ENCODE measurements around the gene MCF2L2.
"Not testable (repeated sequence)": the region's sequence is repeated elsewhere in the genome, so short reads cannot be mapped to it uniquely, and the experiment has no call there.

Gene MCF2L2

DNA sequence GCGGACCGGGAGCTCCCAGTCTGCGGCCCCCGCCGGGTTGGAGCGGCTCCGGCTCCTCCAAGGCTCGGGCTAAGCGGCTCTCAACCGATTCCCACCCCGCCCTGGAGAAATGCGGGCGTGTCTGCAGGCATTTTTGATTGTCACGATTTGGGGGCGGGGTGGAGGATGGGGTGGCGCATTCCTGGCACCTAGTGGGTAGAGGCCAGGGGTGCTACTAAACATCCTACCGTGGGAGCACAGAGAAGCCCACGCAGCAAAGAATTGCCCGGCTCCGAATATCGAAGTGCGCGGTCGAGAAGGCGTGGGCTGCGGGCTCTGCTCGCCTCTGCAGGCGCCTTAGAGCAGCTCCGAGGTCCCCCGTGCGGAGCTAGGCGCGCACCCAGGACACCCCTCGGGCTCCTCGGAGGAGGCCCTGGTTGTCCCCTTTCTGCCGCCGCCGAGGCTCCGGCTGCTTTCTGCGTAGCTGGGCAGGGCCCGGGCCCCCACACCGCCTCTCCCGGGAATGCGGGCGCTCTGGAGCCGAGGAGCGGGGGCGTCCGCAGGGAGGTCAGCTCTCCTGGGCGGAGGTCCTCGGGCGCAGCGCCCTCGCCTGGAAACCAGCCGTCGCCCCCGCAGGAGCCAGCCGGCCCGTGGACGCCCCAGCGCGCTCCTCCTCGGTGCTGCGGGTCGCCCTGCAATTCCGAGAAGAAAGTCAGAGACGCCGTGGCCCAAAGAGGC is 249.4 kb downstream of the MCF2L2 start:
- DNase-seq (ENCODE audit: low spot score), result peak; percentile 73
- in situ Hi-C loops (cut with MboI; ENCODE audit: low pct_unique_long_range_greater_than_20kb, low sequenced_read_pairs, unreplicated experiment), result no loop called here
- TF ChIP-seq, protein P1, sequence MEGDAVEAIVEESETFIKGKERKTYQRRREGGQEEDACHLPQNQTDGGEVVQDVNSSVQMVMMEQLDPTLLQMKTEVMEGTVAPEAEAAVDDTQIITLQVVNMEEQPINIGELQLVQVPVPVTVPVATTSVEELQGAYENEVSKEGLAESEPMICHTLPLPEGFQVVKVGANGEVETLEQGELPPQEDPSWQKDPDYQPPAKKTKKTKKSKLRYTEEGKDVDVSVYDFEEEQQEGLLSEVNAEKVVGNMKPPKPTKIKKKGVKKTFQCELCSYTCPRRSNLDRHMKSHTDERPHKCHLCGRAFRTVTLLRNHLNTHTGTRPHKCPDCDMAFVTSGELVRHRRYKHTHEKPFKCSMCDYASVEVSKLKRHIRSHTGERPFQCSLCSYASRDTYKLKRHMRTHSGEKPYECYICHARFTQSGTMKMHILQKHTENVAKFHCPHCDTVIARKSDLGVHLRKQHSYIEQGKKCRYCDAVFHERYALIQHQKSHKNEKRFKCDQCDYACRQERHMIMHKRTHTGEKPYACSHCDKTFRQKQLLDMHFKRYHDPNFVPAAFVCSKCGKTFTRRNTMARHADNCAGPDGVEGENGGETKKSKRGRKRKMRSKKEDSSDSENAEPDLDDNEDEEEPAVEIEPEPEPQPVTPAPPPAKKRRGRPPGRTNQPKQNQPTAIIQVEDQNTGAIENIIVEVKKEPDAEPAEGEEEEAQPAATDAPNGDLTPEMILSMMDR (IDR thresholded peaks at IDR 0.05; ENCODE audit: extremely low read depth, insufficient read depth, missing control alignments), result peak; percentile 54

DNA sequence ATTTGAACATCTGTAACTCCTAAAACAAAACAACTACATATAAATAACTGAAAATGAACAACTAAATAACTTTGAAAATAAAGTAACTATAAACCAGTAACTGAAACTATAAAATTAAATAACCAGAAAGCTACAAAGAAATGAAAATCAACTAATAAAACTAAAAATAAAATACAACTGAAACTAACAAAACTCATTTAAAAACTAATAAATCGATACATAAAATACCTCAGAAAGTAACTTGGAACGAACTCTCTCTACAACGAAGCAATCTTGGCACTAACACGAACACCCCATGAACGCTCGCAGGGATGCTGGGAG is 249.9 kb downstream of the MCF2L2 start:
- in situ Hi-C loops (cut with MboI; ENCODE audit: low pct_unique_long_range_greater_than_20kb, low sequenced_read_pairs, unreplicated experiment), result no loop called here
- TF ChIP-seq, protein P1 (IDR thresholded peaks at IDR 0.05; ENCODE audit: extremely low read depth, insufficient read depth, missing control alignments), result no peak

DNA sequence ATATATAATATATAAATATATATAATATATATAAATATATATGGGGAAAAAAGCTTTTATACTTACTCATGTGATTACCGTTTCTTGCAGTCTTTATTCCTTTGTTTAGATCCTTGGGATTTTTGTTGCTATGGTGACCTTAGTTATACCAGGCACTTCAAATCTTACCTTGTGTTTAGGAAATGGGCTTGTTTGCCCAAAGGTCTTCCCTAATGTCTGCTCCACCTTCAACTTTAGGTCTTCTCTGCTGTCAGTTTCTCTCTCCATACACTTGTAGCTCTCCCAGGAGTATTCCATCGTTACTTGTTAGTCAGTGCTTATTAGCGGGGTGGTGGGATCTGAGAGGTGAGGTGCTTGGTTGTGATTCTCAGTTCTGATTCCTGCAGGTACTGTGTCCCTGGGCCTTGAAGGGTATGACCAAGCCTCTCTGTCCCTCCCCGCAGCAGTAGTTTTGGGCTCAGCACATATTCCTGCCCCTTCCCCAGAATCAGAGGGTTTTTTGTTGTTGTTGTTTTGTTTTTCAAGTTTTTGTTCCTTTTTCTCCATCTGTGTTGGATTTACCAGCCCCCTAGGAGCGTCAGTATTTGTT is 256.3 kb downstream of the MCF2L2 start:
- DNase-seq (ENCODE audit: low spot score), result no peak
- in situ Hi-C loops (cut with MboI; ENCODE audit: low pct_unique_long_range_greater_than_20kb, low sequenced_read_pairs, unreplicated experiment), result no loop called here
- TF ChIP-seq, protein P1 (IDR thresholded peaks at IDR 0.05; ENCODE audit: extremely low read depth, insufficient read depth, missing control alignments), result no peak

More for the DNA sequence above, 249.9 kb downstream of the MCF2L2 start:
- DNase-seq (ENCODE audit: low spot score), result no peak

DNA sequence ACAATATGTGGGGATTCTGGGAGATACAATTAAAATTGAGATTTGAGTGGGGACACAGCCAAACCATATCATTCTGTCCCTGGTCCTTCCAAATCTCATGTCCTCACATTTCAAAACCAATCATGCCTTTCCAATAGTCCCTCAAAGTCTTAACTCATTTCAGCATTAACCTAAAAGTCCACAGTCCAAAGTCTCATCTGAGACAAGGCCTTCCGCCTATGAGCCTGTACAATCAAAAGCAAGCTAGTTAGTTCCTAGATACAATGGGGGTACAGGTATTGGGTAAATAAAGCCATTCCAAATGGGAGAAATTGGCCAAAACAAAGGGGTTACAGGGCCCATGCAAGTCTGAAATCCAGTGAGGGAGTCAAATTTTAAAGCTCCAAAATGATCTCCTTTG is 260.4 kb downstream of the MCF2L2 start:
- DNase-seq (ENCODE audit: low spot score); in situ Hi-C loops (cut with MboI; ENCODE audit: low pct_unique_long_range_greater_than_20kb, low sequenced_read_pairs, unreplicated experiment): not testable (repeated sequence)

DNA sequence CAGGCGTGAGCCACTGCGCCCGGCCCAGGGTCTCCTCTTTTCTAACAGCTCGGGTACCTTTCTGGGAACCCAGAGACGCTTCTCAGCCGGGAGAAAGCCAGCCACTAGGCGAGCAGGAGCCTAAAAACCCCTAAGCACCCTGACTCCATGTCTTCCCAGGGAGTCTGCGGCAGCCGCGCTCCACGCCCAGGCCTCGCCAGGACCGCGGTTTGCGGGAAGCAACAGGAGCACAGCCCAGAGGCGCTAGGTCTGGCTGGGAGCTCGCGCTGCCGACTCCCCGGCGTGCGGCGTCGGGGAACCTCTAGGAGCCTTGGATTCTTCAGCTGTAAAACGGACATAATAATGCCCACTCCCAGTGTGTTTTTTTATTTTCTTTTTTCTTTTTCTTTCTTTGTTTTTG is 264.9 kb downstream of the MCF2L2 start:
- in situ Hi-C loops (cut with MboI; ENCODE audit: low pct_unique_long_range_greater_than_20kb, low sequenced_read_pairs, unreplicated experiment), result no loop called here
- DNase-seq (ENCODE audit: low spot score), result no peak
- TF ChIP-seq, protein P1 (IDR thresholded peaks at IDR 0.05; ENCODE audit: extremely low read depth, insufficient read depth, missing control alignments), result no peak

DNA sequence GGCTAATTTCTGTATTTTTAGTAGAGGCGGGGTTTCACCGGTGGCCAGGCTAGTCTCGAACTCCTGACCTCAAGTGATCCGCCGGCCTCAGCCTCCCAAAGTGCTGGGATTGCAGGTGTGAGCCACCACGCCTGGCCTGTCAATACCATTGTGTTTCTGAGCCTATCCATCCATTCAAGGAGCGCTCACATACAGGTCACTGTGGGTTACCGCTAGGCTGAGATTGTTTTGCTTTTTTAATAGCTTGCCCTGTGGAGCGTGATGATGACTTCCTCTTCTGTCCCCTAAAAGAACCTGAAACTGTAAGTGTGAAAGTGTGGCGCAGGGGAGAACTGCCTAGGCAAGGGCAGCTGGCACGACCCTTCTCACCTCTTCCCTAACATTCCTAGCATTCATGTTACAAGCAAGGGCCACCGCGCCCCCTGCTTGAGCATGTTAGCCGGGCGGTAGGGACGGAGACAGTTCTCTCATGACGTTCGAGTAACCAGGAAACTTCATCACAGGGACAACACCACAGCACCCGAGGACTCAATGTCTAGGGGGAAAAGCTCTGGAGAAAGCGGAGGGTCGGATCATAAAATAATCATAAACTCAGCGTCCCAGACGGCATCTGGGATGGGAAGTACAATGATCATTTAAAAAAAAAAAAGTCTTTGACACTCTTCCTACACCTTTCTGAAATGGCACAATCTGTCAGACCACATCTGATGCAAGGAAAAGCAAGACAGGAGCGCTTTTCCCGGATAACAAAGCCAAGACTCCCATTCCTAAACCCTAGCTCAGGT is 266.7 kb downstream of the MCF2L2 start:
- TF ChIP-seq, protein P1 (IDR thresholded peaks at IDR 0.05; ENCODE audit: extremely low read depth, insufficient read depth, missing control alignments), result peak; percentile 20
- in situ Hi-C loops (cut with MboI; ENCODE audit: low pct_unique_long_range_greater_than_20kb, low sequenced_read_pairs, unreplicated experiment), result no loop called here
- peak; percentile 80 for DNase-seq (ENCODE audit: low spot score)

DNA sequence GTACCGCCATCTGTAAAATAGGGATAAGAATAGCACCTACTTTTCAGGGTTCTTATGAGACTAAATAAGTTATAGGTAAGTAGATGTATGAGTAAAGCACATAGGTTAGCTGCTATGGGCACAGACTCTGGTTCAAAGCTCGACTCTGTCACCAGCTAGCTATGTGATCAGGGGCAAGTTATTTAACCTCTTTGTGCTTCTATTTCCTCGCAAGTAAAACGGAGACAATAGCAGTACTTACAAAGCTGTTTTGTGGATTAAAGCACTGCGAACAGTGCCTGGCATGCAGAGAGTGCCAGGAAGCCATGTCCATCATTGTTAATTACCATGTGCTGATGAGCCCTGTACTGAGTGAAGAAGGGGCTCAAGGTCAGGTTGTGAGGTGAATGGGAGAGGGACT is 267.8 kb downstream of the MCF2L2 start:
- TF ChIP-seq, protein P1 (IDR thresholded peaks at IDR 0.05; ENCODE audit: extremely low read depth, insufficient read depth, missing control alignments), result no peak
- in situ Hi-C loops (cut with MboI; ENCODE audit: low pct_unique_long_range_greater_than_20kb, low sequenced_read_pairs, unreplicated experiment), result no loop called here
- DNase-seq (ENCODE audit: low spot score), result no peak
